GM06990 (cell line): ENCODE results near the gene SSH2.
A peak's percentile ranks its signal among the peaks of the same experiment; 100 is the strongest.

Experiments
- DNase-seq: peaks from one replicate; pipeline ENCODE4 v3.0.0-alpha.2; 2011; ENCODE audit not compliant: insufficient read length; ENCODE audit errors: extremely low read depth
- H3K27me3 ChIP-seq: replicated peaks from 2 replicates; pipeline ENCODE4 v1.6.0; 2011; ENCODE audit warnings: low read length; ENCODE audit not compliant: control insufficient read depth, insufficient read depth
- H3K36me3 ChIP-seq: 2 replicates; pipeline ENCODE4 v1.5.1; 2011; ENCODE audit warnings: low read length; ENCODE audit not compliant: control insufficient read depth, insufficient read depth
- H3K4me3 ChIP-seq: replicated peaks from 2 replicates; pipeline ENCODE4 v1.5.1; 2011; ENCODE audit warnings: low read depth, mild to moderate bottlenecking, control low read depth, low read length
- CTCF ChIP-seq: IDR thresholded peaks from 2 replicates; pipeline ENCODE4 v1.5.1; 2011; ENCODE audit warnings: low read length, control low read depth, mild to moderate bottlenecking, inconsistent platforms; ENCODE audit not compliant: insufficient read depth, poor library complexity, severe bottlenecking

Gene SSH2

GRCh38 chr17:29593591-29594518 lies 336.2 kb downstream of the SSH2 start:
- H3K36me3 ChIP-seq = no peaks in the 10 kb centered on the region
- no peaks in the 10 kb centered on the region for H3K27me3 ChIP-seq
- no peak for DNase-seq
- TF ChIP-seq CTCF = peak; percentile 41
- peak overlapping the region; percentile 61 for H3K4me3 ChIP-seq

GRCh38 chr17:29592850-29593551 lies 337.0 kb downstream of the SSH2 start, which contains the start of gene ANKRD13B:
Gene ANKRD13B, plus strand, starts transcription at chr17:29593132. Its CDS starts 490 bp downstream, at chr17:29593622.
- Histone ChIP-seq H3K27me3 (no peaks in the 10 kb centered on the region), H3K36me3 (no peaks in the 10 kb centered on the region), H3K4me3 (peak within 1 kb of the TSS; percentile 61)
- DNase-seq = no peak
- peak; percentile 4 for TF ChIP-seq CTCF

- Histone ChIP-seq H3K4me3 (no peak overlapping the region), H3K36me3 (no peaks in the 10 kb centered on the region), H3K27me3 (no peaks in the 10 kb centered on the region)
- TF ChIP-seq CTCF = peak; percentile 99
- DNase-seq = peak; percentile 81
Observed at GRCh38 chr17:29591737-29592608, 338.1 kb downstream of the SSH2 start.

GRCh38 chr17:29591146-29591736 lies 338.8 kb downstream of the SSH2 start:
- Histone ChIP-seq H3K4me3 (peak overlapping the region; percentile 16), H3K27me3 (no peaks in the 10 kb centered on the region), H3K36me3 (no peaks in the 10 kb centered on the region)
- TF ChIP-seq CTCF = no peak
- peak; percentile 67 for DNase-seq
